HG02884 (cell line): ENCODE measurements around the gene FBXO11.
A peak's percentile ranks its signal among the peaks of the same experiment; 100 is the strongest.

Source experiments
- ATAC-seq: cut with Tn5 transposase; IDR thresholded peaks from one replicate; pipeline ENCODE4 v1.9.1; 2021; ENCODE audit warnings: mild to moderate bottlenecking, moderate library complexity; ENCODE audit not compliant: unreplicated experiment

The FBXO11 gene

GRCh38 chr2:47798631-47799030 lies 107.7 kb downstream of the FBXO11 start:
- no peak for ATAC-seq

GRCh38 chr2:47796090-47796697 lies 110.1 kb downstream of the FBXO11 start:
- no peak for ATAC-seq

- ATAC-seq, result no peak
These were observed 120.3 kb downstream of the FBXO11 start for GRCh38 chr2:47785986-47786385.

- ATAC-seq, result no peak
These were observed 121.9 kb downstream of the FBXO11 start for GRCh38 chr2:47784352-47784851.

GRCh38 chr2:47783486-47784351 lies 122.6 kb downstream of the FBXO11 start:
- peak; percentile 21 for ATAC-seq

- ATAC-seq, result peak; percentile 78
These were observed 123.4 kb downstream of the FBXO11 start, which contains the start of gene MSH6 for GRCh38 chr2:47782671-47783485. Gene MSH6, plus strand, starts transcription at chr2:47783145. Its CDS starts 89 bp downstream, at chr2:47783234.

GRCh38 chr2:47782381-47782670 lies 124.0 kb downstream of the FBXO11 start:
- ATAC-seq, result no peak

GRCh38 chr2:47779426-47779790 lies 126.9 kb downstream of the FBXO11 start:
- no peak for ATAC-seq

GRCh38 chr2:47778698-47779425 lies 127.4 kb downstream of the FBXO11 start:
- no peak for ATAC-seq

- ATAC-seq, result no peak
These were observed 128.9 kb downstream of the FBXO11 start for GRCh38 chr2:47777277-47777937.

GRCh38 chr2:47774567-47774966 lies 131.7 kb downstream of the FBXO11 start:
- no peak for ATAC-seq

- no peak for ATAC-seq
These were observed 134.0 kb downstream of the FBXO11 start for GRCh38 chr2:47772343-47772742.

GRCh38 chr2:47771211-47771610 lies 135.1 kb downstream of the FBXO11 start:
- no peak for ATAC-seq

- ATAC-seq, result no peak
These were observed 137.0 kb downstream of the FBXO11 start for GRCh38 chr2:47769318-47769717.

- no peak for ATAC-seq
These were observed 138.3 kb downstream of the FBXO11 start for GRCh38 chr2:47767880-47768609.

GRCh38 chr2:47767497-47767844 lies 138.8 kb downstream of the FBXO11 start:
- ATAC-seq, result no peak

GRCh38 chr2:47751856-47752414 lies 154.4 kb downstream of the FBXO11 start:
- peak; percentile 21 for ATAC-seq

GRCh38 chr2:47747878-47748277 lies 158.4 kb downstream of the FBXO11 start:
- no peak for ATAC-seq

GRCh38 chr2:47744074-47744473 lies 162.2 kb downstream of the FBXO11 start:
- no peak for ATAC-seq
